ENCODE measurements around the gene ANXA3.

ANXA3 gene

DNA sequence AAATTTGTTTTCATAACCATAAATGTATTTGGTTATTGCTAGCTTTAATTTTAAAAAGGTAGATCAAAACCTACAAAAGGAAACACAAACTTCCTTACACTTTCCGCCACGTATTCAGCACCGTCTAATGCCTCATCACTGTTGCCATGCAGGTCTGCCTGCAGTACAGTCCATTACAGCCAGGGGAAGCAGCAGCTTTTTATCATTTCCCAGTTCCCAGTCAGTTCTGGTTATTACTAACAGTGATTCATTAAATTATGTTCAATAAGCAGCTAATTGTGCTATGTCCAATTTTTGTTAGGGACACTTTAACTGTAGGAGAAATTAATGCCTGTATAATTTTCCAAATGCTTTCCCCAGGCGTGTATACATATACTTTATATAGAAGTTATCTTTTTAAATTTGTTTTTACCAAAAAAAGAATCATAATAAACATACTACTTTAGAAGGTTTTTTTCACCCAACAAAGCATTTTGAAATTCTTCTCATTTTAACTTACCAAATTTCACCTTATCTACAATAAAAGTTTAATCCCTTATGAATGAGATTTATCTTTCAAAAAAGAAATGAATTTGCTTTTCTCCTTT lies 93.3 kb downstream of the ANXA3 start:
- peak; percentile 13 to 26 for DNase-seq (ENCODE audit: low read depth in 2 of 2)

DNA sequence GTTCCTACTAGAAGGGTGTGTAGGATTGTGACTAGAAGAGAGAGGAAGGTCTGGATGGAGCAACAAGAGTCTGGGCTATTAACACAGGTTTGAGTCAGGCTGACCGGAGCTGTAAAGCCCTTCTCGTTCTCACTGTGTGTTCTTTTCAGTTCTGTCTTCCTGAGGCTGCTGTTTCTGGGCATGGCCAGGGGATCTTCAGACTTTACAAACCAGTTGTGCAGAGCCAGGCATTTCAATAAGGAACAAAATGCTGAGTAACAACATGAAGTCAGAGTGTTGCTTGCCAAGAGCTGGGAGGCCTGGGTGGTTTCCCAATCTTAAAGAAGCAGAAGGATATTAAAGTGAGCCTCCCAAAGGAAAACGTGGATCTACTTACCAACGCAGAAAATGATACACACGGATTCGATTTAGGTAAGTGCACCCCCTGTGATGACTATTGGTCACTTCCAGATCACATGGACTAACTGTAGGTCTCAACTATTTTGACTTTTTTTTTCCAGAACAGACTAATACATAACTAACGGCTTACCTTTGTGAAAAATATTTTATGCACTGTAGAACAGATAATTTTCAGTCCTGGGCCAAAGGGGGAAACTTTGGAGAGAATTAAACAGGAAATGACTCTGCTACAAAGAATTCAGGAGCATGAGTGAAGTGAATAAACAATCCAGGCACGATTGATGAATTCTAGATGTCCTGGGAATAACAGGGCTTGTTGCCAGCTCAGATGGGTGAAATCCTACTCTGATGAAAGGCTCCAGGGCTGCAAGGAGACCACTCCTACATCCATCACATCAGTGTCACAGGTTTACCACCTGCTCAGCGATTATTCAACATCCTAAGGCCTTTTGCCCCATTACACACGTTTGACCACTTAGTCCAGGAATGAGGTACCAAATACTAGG lies 94.5 kb downstream of the ANXA3 start:
- no peak for DNase-seq (ENCODE audit: low read depth in 2 of 2)

DNA sequence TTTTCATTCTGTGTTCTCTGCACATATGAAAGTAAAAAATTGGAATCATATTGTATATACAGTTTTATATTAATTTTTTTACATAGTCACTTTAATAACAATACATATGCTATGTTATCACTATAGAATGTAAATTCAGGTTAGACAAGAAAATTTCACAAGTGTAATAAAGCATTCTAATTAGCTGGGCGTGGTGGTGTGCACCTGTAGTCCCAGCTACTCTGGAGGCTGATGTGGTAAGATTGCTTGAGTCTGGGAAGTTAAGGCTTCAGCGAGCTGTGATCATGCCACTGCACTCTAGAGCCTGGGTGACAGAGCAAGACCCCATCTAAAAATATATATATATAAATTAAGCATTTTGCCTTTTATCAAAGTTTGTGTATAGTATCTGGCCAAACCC lies 95.7 kb downstream of the ANXA3 start:
- DNase-seq (ENCODE audit: low read depth in 2 of 2), result no peak

DNA sequence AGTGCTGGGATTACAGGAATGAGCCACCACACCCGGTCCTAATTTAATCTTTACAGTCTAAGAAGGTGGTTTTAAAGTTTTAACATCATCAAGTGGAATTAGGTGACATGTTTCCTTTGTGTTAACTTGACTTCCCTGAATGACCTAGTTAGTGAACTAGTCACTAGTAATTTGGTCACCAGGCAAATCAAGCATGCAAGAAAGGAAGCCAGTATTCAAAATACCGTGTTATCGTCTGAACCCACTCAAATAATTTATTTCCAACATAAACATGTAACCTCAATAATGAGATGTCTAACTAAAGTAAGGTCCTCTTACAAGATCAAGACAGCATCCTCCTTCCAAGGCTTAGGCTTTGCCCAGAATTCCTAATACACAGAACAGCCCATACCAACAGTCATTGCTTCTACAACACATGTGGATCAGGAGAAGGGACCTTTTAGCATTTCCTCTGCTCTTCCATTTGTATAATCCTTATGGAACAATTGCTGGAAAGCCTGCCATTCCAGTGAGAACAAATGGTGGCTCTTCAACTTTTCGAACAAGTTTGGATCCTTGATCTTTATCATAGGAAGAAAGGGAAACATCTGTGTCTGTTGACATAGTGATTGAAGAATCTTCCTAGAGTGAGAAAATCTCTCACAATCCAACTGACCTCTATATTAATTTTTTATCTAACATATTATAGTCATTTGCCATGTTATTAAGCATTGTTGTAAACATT lies 97.2 kb downstream of the ANXA3 start:
- DNase-seq (ENCODE audit: low read depth in 2 of 2), result no peak

DNA sequence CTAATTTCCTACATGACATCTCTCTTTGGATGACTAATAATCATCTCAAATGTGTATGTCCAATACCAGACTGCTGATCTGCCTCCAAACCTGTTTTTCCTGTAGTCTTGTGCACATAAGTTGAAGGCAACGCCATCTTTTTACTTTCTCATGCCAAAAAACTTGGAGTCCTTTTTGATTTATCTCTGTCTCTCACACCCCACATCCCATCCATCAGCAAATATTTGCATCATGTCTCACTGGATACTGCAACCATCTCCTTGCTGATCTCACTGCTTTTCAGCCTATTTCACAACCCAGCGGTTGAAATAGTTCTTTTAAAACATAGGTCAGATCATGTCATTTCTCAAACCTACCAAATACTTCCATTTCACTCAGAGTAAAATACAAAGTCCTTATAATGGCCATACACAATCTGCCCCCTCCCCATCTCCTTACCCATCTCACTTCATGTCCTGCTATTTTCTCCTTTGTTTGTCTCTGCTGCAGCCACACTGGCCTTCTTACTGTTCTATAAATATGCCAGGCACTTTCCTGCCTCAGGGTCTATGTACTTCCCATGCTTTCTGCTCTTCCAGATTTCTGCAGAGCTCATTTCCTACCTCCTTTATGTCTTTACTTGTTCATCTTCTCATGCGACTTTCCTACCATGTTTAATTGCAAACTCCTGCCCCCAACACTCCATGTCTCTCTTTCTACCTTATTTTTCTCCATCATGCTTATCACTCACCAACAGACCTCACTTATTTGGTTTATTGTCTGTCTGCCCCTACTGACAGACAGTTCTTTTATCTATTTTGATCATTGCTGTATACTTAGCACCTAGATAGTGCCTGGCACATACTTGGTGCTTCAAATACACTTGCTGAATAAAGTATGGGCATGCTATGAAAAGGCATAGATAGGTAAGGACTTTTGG lies 98.8 kb downstream of the ANXA3 start:
- DNase-seq (ENCODE audit: low read depth in 2 of 2), result no peak

DNA sequence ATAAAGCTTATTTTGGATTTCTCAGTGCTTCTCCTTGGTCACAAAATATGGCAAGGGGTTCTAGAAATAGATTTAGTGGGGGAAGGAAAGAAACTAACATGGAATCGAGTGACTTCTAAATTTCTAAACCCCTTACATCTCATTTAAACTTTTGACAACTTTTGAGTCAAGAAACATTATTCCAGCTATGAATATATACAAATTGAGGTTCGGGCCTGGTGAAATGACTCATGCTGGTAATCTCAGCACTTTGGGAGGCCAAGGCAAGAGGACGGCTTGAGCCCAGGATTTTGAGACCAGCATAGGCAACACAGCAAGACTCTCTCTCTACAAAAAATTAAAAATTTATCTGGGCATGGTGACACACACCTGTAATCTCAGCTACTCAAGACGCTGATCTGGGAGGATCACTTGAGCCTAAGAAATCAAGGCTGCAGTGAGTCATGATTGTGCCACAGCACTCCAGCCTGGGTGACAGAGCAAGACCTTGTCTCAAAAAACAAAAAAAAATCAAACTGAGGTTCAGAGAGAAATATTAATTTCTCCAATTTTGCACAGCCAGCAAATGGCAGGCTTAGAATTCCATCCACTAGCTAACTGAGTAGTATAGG lies 99.8 kb downstream of the ANXA3 start:
- no peak for DNase-seq (ENCODE audit: low read depth in 2 of 2)

DNA sequence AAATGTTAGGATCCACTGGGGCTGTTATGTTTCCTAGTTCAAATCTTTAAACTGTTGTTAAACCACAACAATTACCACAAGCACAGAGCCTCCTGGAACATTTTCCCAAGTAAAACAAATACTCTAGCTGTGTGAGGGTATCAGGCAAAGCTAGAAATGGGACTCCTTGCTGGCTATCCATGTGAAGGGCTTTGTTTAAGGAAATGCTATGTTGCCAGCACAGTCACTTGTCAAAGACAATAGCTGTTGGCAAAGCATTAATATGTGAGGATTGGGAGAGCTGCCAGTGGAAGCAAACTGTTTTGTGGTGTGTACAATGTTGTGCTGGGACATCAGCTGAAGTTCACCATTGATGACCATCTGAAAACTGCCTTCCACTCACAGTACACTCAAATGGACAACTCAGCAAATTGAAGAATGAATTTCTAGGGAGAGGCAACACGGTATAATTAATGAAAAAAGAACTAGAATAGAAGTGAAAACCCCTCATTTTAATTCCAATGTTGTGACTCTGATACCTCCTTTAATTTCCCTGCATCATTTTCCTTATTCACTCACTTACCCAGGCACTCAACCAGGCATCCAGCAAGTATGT lies 100.8 kb downstream of the ANXA3 start:
- DNase-seq (ENCODE audit: low read depth in 2 of 2), result no peak

DNA sequence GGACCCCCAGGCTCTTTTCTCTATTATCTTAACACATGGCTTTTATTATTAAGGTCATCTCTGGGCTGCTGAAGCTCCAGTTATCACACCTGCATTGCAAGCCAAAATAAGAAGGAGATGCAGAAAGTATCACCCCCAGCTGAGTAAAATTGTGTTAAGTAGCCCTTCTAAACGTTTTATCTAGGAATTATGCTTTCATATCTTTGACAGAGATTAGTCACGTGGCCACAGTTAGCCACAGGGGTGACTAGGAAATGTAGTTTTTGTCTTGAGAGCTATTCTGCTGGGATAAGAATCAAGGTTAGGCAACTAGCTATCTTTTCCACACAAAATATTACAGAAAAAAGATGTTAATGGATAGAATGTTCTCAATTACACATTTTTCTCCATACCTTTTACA lies 102.1 kb downstream of the ANXA3 start:
- no peak for DNase-seq (ENCODE audit: low read depth in 2 of 2)

DNA sequence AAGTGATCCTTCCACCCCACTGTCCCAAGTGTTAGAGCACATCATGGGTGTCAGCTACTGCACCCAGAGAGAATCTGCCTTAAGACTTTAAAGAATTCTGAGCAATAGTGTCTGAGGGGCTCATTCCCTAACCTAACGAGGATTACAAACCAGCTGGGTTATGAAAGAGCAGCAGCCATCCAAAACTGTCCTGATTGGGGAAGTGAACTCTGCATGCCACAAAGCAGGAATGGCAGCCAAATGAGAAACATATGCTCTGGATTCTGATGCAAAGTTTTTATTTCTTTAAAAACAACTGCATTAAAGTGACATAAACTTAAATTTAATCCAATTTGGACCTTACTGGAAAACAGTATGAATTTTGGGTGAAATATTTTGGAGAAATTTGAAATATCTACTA lies 103.2 kb downstream of the ANXA3 start:
- no peak for DNase-seq (ENCODE audit: low read depth in 2 of 2)

DNA sequence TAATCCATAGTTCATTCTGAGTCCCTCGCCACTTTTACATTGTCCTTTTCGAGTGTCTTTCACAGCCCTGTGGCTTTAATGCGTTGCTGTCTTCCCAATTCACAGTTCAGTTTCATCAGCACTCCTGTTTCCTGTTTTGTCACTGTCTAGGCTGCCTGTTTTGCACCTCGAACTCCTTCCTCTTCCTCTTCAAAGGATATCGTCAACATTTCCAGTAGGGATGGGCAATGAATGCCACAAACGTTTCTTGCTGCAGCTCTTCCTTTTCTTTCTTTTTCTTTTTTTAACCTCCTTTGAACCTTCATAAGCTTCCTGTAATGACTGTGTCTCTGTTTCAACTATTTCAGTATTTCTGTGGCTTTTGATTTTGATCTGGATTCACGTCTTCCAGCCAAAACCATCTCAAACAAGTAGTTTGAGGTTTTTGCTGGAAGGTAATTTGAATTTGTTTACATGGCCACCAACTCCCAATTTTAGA lies 105.4 kb downstream of the ANXA3 start:
- DNase-seq (ENCODE audit: low read depth in 2 of 2), result peak in 1 of 2 donors; percentile 11

DNA sequence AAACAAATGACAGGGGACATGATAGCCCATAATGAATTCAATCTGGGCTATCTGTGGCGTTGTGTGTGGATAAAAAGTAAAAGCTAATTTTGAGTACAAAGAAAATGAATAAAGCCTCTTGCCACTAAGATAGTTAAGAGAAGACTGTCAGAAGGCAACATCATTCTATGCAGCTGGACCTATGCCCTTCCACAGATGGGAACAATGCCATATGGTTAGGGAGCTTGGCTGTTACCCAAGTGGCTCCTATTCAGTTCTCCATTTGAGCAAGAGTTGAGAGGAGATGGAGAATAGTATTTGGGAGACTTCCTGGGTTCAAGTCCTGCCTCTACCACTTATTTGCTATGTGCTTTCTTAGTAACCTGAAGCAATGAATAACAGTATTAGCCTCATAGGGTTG lies 107.7 kb downstream of the ANXA3 start:
- no peak for DNase-seq (ENCODE audit: low read depth in 2 of 2)

DNA sequence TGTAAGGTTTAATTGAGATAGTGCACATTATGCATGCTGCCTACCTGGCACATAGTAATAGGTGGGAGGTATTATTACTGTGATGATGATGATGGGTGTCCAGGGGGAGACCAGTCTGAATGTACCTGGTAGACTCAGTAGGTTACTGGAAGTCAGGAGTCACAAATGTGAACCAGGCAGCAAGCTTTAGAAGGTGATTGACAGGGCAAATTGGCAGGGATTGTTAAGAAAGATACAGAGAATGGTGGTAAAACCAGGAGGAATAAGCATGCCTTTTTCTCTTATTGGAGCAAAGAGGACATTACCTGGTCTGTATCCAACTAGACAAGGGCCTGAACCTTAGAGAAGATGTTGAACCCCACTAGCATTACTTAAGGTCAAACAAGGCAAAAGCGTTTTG lies 108.1 kb downstream of the ANXA3 start:
- no peak for DNase-seq (ENCODE audit: low read depth in 2 of 2)
